Neural progenitor cell (in vitro differentiated cells): Measurements from ENCODE around the gene MCRS1.

Experiments used
- CTCF ChIP-seq: fragments of 200-600 bp; sonication (generic); IDR thresholded peaks from 2 replicates; pipeline ENCODE4 v1.5.1; 2017; ENCODE audit warnings: antibody characterized with exemption, mild to moderate bottlenecking
- EZH2 ChIP-seq: fragments of 200-600 bp; sonication (generic); IDR thresholded peaks from 2 replicates; pipeline ENCODE4 v1.6.1; 2017; ENCODE audit warnings: antibody characterized with exemption, mild to moderate bottlenecking, moderate library complexity

GRCh38 chr12:49563951-49564685 is 3.8 kb downstream of the MCRS1 start:
- no peak for TF ChIP-seq CTCF
- no peak for TF ChIP-seq EZH2
